ENCODE results near the gene PZP.
"Not testable (repeated sequence)": the region's sequence is repeated elsewhere in the genome, so short reads cannot be mapped to it uniquely, and the experiment has no call there.

PZP gene

DNA sequence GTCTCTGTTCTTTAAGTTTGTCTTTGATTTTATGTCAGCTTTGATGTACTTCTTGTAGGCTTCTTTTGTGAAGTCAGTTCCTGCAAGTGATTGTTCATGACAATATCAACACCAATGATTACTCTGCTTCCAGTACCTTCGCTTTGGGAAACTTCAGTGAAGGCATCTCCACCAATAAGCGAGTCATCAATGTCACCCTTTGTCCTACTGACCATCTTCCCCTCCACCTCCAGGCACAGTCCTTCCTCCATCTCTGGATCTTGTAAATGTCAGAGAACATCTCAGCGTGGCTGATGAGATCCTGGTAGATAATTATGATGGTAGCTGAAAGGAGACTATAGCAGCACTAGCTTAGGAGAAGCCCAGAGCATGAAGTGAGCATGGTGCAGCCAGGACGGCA lies 52.1 kb downstream of the PZP start:
- Mint-ChIP-seq H3K36me3 (no peaks in the 10 kb centered on the region), H3K27me3 (peaks cover 4 to 10% of the 10 kb centered on the region in 2 donors), H3K4me1 (no peaks in the 10 kb centered on the region), H3K4me3 (no peak overlapping the region), H3K27ac (no peak overlapping the region), H3K9me3 (no peaks in the 10 kb centered on the region)
- DNase-seq, result no peak
- no peak for ATAC-seq (replicated peaks)

DNA sequence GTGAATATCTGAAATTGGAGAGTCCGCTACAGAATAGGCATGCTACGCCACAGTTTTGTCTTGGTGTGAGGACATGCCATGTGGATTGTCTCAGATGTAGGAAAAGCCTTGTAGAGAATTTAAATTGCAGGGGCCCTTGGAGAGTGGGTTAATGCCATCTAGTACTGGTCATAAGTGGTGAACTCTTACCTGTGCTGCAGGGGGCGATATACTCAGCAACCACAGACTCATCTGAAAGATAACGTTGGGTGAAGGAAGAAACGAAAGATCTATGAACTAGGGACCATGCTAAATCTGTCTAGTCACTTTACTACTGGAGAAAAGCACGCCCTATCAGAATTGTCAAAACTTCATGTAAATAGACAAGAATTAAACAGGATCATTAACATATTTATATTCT lies 58.8 kb downstream of the PZP start:
- Mint-ChIP-seq H3K9me3 (peaks cover 9 to 20% of the 10 kb centered on the region in 2 donors), H3K36me3 (peaks cover 3 to 15% of the 10 kb centered on the region in 2 donors), H3K27me3 (peaks cover 10 to 11% of the 10 kb centered on the region in 2 donors), H3K4me1 (peaks cover 6% of the 10 kb centered on the region in 2 donors), H3K27ac (no peak overlapping the region), H3K4me3 (no peak overlapping the region)
- no peak for ATAC-seq (replicated peaks)
- DNase-seq, result no peak

- ATAC-seq (replicated peaks), result no peak
- H3K4me3 Mint-ChIP-seq, result no peak overlapping the region
- H3K36me3 Mint-ChIP-seq, result peaks cover 7 to 20% of the 10 kb centered on the region in 2 donors
- peaks cover 15 to 16% of the 10 kb centered on the region in 2 donors for H3K27me3 Mint-ChIP-seq
- peaks cover 14 to 24% of the 10 kb centered on the region in 2 donors for H3K9me3 Mint-ChIP-seq
- peaks cover 6% of the 10 kb centered on the region in 2 donors for H3K4me1 Mint-ChIP-seq
- DNase-seq, result no peak
- no peak overlapping the region for H3K27ac Mint-ChIP-seq
These were observed 59.3 kb downstream of the PZP start for GRCh38 chr12:9148926-9149325.

DNA sequence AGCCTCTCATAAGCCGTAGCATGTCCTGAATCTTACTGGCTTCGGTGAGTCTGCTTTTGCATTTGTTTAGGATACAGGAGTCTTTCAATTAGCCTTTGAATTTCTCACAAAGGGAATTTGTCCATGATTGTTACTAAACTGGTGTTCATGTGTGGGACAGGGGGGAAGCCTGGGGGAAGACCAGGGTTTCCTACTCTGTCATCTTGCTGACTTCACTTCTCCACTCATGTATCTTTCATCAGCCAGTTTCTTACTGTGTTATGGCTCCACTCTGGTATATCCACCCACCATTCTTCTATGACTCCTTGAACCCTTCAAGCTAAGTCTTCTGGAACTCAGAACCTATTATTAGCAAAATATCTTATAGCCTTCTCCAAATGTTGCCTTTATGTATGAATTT lies 60.7 kb downstream of the PZP start:
- Mint-ChIP-seq H3K36me3 (peaks cover 9 to 26% of the 10 kb centered on the region in 2 donors), H3K27me3 (peaks cover 17 to 22% of the 10 kb centered on the region in 2 donors), H3K9me3 (peaks cover 18 to 30% of the 10 kb centered on the region in 2 donors), H3K27ac (no peak overlapping the region), H3K4me3 (no peak overlapping the region), H3K4me1 (peaks cover 6% of the 10 kb centered on the region in 2 donors)
- no peak for ATAC-seq (replicated peaks)
- no peak for DNase-seq

DNA sequence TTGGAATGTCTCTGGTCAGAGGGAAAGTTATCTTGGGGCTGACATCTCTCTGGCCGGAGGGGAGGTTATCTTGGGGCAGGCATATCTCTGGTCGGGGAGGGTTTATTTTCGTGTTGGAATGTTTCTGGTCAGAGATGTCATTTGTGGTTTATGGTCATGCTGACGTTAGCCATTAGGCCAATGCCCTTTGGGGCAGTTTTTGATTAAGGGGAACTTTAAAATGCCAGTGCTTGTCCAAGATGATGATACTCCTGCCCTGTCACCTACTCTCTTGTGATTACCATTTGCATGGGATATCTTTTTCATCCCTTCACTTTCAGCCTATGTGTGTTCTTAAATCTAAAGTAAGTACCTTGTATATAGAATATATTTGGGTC lies 63.5 kb downstream of the PZP start:
- DNase-seq (no peak), ATAC-seq (replicated peaks) (no peak)
- Mint-ChIP-seq H3K36me3 (peaks cover 9 to 26% of the 10 kb centered on the region in 2 donors), H3K27me3 (peaks cover 21 to 25% of the 10 kb centered on the region in 2 donors), H3K27ac (no peak overlapping the region), H3K9me3 (peaks cover 21 to 30% of the 10 kb centered on the region in 2 donors), H3K4me1 (peaks cover 6% of the 10 kb centered on the region in 2 donors), H3K4me3 (no peak overlapping the region)

DNA sequence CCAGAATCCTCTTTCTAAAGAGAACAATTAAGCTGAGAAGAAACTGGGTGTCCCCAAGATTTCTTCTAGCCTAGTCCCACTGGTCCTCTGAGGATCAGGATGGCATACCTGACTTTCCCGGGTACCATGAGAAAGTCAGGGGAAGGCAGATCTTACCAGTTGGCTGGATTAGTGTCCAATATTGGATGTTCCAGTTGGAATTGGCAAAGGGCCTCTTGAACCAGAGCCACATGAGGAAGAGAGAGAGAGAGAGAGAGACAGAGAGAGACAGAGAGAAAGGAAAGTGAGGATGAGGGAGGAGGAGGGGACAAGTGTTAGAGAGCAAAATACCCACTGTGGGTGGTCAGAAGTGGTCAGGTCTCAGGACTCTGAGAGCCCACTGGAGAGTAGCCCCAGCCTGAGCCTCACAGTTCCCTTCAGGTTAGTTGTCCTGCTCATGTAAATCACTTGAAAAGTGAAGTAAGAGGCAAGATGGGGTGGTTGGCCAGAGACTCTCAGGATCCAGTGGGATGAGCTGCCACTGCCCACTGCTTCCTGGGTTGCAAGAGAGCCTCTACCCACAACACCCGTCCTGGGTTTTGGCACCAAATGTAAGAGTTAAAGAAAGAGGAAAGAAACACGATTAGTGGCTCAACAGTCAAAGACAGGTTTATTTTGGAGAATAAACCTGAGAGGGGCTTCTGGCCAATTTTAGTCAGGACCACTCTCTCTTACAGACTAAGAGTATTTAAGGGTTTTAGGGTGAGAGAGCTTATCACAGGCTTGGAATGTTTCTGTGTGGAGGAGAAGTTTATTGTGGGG lies 64.1 kb downstream of the PZP start:
- ATAC-seq (replicated peaks), result no peak
- Mint-ChIP-seq H3K4me1 (peaks cover 6% of the 10 kb centered on the region in 2 donors), H3K27ac (no peak overlapping the region)

DNA sequence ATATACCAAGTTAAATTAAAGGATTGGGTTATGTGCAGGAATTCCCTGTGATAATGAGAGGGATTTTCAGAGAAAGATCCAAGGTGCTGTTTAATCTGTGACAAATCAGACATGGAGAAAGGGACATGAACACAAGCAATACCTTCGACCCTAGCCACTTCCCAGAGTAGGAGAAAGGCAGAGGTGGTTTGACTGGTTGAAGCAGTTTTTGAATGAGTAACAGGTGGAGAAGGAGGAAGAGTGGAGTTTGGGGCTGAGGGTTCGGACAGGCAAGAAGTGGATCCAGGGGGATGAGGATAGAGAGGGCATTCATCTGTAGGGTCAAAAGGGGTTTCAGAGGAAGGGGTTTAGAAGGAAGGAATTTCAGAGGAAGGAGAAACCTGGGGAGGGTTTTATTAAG lies 65.1 kb downstream of the PZP start:
- peaks cover 9 to 26% of the 10 kb centered on the region in 2 donors for H3K36me3 Mint-ChIP-seq
- DNase-seq (no peak), ATAC-seq (replicated peaks) (no peak)
- peaks cover 23 to 30% of the 10 kb centered on the region in 2 donors for H3K9me3 Mint-ChIP-seq
- H3K4me1 Mint-ChIP-seq, result peaks cover 6% of the 10 kb centered on the region in 2 donors
- H3K27me3 Mint-ChIP-seq, result peaks cover 23 to 27% of the 10 kb centered on the region in 2 donors
- no peak overlapping the region for H3K4me3 Mint-ChIP-seq
- no peak overlapping the region for H3K27ac Mint-ChIP-seq

More for the DNA sequence above, 64.1 kb downstream of the PZP start:
- Mint-ChIP-seq H3K27me3 (peaks cover 23 to 27% of the 10 kb centered on the region in 2 donors), H3K36me3 (peaks cover 9 to 26% of the 10 kb centered on the region in 2 donors), H3K9me3 (peaks cover 23 to 30% of the 10 kb centered on the region in 2 donors), H3K4me3 (no peak overlapping the region)
- DNase-seq, result no peak

DNA sequence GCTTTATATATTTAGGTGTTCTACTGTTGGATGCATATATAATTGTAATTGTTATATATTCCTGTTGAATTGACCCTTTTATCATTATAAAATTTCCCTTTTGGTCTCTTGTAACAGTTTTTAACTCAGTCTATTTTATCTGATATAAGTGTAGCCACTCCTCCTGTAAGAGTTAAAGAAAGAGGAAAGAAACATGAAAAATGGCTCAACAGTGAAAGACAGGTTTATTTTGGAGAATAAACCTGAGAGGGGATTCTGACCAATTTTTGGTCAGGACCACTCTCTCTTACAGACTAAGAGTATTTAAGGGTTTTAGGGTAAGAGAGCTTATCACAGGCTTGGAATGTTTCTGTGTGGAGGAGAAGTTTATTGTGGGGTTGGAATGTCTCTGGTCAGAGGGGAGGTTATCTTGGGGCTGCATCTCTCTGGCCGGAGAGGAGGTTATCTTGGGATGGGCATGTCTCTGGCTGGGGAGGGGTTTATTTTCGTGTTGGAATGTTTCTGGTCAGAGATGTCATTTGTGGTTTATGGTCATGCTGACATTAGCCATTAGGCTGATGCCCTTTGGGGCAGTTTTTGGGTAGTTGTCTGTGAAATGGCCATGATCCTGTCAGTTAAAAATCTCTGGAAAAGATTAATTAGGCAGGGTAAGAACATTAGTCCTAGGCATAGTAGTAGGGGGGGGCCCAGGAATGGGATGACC lies 68.5 kb downstream of the PZP start:
- not testable (repeated sequence) for ATAC-seq (replicated peaks); DNase-seq; H3K4me1 Mint-ChIP-seq; H3K27ac Mint-ChIP-seq; H3K4me3 Mint-ChIP-seq
- Mint-ChIP-seq H3K36me3 (peaks cover 7 to 15% of the 10 kb centered on the region in 2 donors), H3K9me3 (peaks cover 14 to 17% of the 10 kb centered on the region in 2 donors), H3K27me3 (peaks cover 21 to 23% of the 10 kb centered on the region in 2 donors)

DNA sequence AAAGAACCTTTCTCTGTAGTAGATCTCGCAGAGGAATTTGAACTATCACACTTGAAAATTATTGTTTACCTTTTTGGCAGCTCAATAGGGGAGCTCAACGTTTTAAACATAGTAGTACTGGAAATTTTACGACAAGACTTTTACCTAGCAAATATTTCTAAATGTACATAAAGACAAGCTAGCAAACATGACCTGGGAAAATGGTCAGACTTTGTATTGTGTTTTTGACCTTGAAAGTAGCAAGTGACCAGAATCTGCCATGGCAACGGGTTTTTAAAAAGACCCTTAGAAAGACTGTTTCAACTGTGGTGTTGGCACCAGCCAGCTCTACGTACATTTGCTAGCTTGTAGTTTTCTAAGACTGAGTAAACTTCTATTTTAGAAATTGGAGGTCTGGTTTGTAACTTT lies 72.3 kb downstream of the PZP start:
- ATAC-seq (replicated peaks), result no peak
- Mint-ChIP-seq H3K27ac (no peak overlapping the region), H3K9me3 (peaks cover 3 to 6% of the 10 kb centered on the region in 2 donors), H3K4me1 (no peaks in the 10 kb centered on the region), H3K27me3 (peaks cover 5 to 9% of the 10 kb centered on the region in 2 donors), H3K4me3 (no peak overlapping the region), H3K36me3 (no peaks in the 10 kb centered on the region)
- no peak for DNase-seq

GRCh38 chr12:9134981-9135628 lies 73.1 kb downstream of the PZP start:
- Mint-ChIP-seq H3K27me3 (peaks cover 5 to 9% of the 10 kb centered on the region in 2 donors), H3K4me3 (no peak overlapping the region), H3K27ac (no peak overlapping the region), H3K36me3 (peaks cover 0 to 4% of the 10 kb centered on the region in 2 donors), H3K4me1 (no peaks in the 10 kb centered on the region), H3K9me3 (peaks cover 7 to 8% of the 10 kb centered on the region in 2 donors)
- ATAC-seq (replicated peaks), result no peak
- no peak for DNase-seq

GRCh38 chr12:9133216-9133916 lies 74.8 kb downstream of the PZP start:
- Mint-ChIP-seq H3K4me3 (no peak overlapping the region), H3K36me3 (peaks cover 0 to 4% of the 10 kb centered on the region in 2 donors), H3K4me1 (no peaks in the 10 kb centered on the region), H3K27ac (no peak overlapping the region), H3K27me3 (peaks cover 0 to 4% of the 10 kb centered on the region in 2 donors), H3K9me3 (peaks cover 5 to 7% of the 10 kb centered on the region in 2 donors)
- ATAC-seq (replicated peaks) (no peak), DNase-seq (no peak)

DNA sequence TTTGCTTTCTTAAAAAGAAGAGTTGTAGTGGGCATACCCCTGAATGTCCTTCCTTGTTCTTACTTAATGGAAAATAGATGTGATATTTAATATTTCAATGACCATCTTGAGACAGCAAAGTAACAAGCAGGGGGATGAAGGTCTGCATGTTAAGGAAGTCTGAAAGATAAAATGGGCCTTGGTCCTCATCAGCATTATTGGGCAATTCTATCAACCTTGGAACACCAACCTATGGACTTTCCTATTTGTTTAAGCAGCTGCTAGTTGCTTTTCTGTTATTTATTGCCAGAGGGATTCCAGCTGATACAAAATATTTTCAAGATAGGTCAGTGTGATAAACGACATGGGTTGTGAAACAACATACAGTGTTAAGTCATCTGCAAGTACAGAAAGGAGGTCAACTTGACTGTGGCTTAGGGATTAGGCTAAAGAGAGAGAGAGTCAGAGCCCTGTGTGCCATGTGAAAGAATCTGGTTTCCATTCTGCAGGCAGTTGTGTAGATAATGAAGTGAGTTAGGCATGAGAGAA lies 76.1 kb downstream of the PZP start:
- Mint-ChIP-seq H3K36me3 (peaks cover 0 to 4% of the 10 kb centered on the region in 2 donors), H3K27ac (no peak overlapping the region), H3K4me3 (no peak overlapping the region), H3K4me1 (no peaks in the 10 kb centered on the region), H3K27me3 (peaks cover 0 to 4% of the 10 kb centered on the region in 2 donors), H3K9me3 (peaks cover 5 to 7% of the 10 kb centered on the region in 2 donors)
- DNase-seq (no peak), ATAC-seq (replicated peaks) (no peak)

DNA sequence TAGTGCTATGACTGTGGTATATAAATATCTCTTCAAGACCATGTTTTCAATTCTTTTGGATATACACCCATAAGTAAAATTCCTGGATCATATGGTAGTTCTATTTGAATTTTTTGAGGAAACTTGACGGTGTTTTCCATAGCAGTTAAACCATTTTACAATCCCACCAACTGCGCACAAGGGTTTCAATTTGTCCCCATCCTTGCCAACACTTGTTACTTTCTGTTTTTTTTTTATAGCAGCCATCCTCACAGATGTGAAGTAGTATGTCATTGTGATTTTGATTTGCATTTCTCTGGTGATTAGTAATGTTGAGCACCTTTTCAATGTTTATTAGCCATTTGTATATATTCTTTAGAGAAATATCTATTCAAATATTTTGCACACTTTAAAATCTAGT lies 78.0 kb downstream of the PZP start:
- Mint-ChIP-seq H3K27me3 (peaks cover 0 to 4% of the 10 kb centered on the region in 2 donors), H3K9me3 (peaks cover 5 to 7% of the 10 kb centered on the region in 2 donors), H3K4me3 (no peak overlapping the region), H3K27ac (no peak overlapping the region), H3K36me3 (peaks cover 0 to 4% of the 10 kb centered on the region in 2 donors), H3K4me1 (no peaks in the 10 kb centered on the region)
- DNase-seq, result no peak
- no peak for ATAC-seq (replicated peaks)
